ENCODE results near the gene C11orf24.

C11orf24 gene

DNA sequence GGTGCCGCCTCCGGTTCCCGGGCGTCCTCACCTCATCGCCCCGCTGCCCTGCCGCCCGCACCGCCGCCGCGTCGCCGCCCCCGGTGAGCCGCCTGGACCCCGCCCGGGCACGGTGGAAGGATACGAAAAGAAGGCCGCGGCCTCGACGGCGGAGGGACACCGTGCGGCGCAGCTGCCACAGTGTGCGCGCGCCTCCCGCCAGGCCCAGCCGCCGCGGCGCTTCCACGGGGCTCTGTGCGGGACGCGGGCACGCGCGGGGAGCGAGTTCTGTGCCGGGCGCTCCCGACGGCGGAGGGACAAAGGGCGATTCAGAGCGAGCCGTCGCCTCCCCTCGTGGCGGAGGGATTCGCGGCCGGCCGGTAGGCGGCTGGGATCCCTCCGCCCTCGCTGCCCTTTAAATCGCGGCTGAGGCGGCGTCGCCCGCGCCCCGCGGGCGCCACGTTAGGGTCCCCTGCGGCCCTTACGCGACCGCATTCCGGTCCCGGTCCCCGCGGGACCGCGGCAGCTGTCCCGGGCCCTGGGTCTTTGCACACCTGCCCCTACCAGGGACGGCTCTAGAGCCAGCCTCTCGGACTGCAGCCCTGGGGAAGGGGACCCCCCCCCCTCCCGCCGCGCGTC, 58.1 kb downstream of the C11orf24 start:
- H3K27me3 Mint-ChIP-seq = no peaks in the 10 kb centered on the region
- H3K36me3 Mint-ChIP-seq = no peaks in the 10 kb centered on the region
- peak overlapping the region; percentile 82 for H3K4me3 Mint-ChIP-seq
- H3K4me1 Mint-ChIP-seq = peaks cover 51% of the 10 kb centered on the region
- no peaks in the 10 kb centered on the region for H3K9me3 Mint-ChIP-seq
- H3K27ac Mint-ChIP-seq = no peak overlapping the region

DNA sequence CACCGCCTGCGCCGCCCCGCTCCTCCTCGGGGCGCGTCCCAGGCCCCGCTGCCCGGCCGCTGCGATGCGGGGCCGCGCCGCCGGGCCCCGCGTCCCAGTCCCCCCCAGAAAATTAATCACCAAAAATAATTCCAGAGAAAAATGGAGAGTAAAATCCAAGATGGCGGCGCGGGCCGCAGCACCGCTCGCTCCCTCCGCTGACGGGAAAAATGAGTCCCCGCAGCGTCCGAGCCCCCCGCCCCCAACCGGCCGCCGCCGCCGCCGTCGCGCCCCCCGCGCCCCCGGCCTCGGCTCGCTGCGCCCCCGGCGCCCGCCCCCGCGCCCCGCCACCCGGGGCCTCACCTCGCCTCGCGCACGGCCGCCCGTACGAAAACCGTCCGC, 58.6 kb downstream of the C11orf24 start, which contains the start of gene KMT5B:
TSS of gene KMT5B (minus strand) at position 162 of the 381 bp plus-strand sequence. CDS start 23,220 bp downstream, outside the sequence.
- Mint-ChIP-seq H3K27me3 (no peaks in the 10 kb centered on the region), H3K27ac (peak within 1 kb of the TSS; percentile 99), H3K36me3 (no peaks in the 10 kb centered on the region), H3K4me1 (peaks cover 56% of the 10 kb centered on the region), H3K9me3 (no peaks in the 10 kb centered on the region), H3K4me3 (peak within 1 kb of the TSS; percentile 96)

DNA sequence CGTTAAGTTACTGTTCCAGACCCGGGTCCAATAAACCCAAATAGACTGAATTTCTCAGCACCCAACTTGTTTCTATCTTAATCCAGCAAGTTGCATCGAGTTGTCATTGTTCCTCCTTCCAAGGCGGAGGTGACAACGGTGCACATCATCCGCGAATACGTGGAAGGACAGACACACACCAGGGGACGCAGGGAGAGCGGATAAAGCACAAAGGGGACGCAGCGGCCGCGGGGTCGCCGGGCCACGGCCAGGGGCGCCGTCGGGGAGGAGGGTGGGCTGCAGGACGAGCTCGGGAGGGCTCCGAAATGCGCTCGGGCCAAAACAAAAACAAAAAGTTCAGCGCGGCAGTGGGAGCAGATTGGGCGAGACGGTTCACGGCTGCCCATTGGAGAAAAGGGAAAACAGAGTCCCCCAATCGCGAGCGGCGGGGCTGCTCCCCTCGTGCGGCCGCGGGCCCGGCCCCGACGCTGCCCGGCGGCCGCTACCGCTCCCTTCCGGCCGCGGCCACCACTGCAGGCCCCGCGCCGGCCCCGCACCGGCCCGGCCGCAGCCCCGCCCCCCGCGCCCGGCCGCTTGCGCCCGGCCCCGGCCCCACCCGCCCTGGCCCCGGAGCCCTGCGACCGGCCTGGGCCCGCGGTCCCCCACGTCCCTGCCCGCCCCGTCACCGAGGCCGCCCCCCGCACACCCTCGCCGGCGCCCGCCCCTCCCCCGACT, 59.2 kb downstream of the C11orf24 start:
- no peaks in the 10 kb centered on the region for H3K9me3 Mint-ChIP-seq

DNA sequence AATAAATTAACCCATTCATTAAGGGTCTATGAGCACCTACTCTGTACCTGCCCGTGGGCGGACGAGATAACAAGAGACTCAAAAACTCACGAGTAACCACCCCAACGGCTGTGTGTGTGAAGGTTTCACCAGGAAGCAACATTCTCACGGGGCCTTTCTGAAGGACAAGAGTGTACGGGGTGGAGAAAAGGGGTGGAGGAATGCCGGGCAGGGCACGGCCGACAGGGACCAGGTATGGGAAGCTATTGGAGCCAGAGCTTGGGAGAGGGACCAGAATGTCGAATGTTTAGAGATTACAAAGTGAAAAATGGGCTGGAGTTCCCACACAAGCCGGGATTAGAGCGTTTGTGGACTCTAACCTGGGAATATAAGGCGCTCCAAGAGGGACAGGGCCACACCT, 60.2 kb downstream of the C11orf24 start:
- peak overlapping the region; percentile 94 for H3K27ac Mint-ChIP-seq
- H3K36me3 Mint-ChIP-seq = no peaks in the 10 kb centered on the region
- H3K27me3 Mint-ChIP-seq = no peaks in the 10 kb centered on the region
- no peaks in the 10 kb centered on the region for H3K9me3 Mint-ChIP-seq
- H3K4me1 Mint-ChIP-seq = peaks cover 65% of the 10 kb centered on the region
- peak overlapping the region; percentile 96 for H3K4me3 Mint-ChIP-seq

More for the DNA sequence above, 59.2 kb downstream of the C11orf24 start:
- Mint-ChIP-seq H3K27me3 (no peaks in the 10 kb centered on the region), H3K4me1 (peaks cover 56% of the 10 kb centered on the region), H3K4me3 (peak overlapping the region; percentile 96), H3K27ac (peak overlapping the region; percentile 99), H3K36me3 (no peaks in the 10 kb centered on the region)

All from activated naive CD4-positive, alpha-beta T cell treated with anti-CD3 and anti-CD28 coated beads, Interleukin-2, amount 50 U/mL, for 24 hours (primary cell).